ENCODE measurements around the gene ACIN1.
A peak's percentile ranks its signal among the peaks of the same experiment; 100 is the strongest.
"Not testable (repeated sequence)": the region's sequence is repeated elsewhere in the genome, so short reads cannot be mapped to it uniquely, and the experiment has no call there.

The ACIN1 gene

GRCh38 chr14:23017091-23017490 is 77.8 kb downstream of the ACIN1 start:
- H3K4me3 ChIP-seq (IDR thresholded peaks at IDR 0.05; ENCODE audit: insufficient read depth, low read depth, low read length): no peak overlapping the region
- no peaks in the 10 kb centered on the region for H3K27me3 ChIP-seq (ENCODE audit: insufficient read depth, low read depth)
- no peaks in the 10 kb centered on the region for H3K79me2 ChIP-seq (ENCODE audit: insufficient read depth, low read depth)
- H2AFZ ChIP-seq (ENCODE audit: low read depth): no peak overlapping the region
- no peaks in the 10 kb centered on the region for H4K20me1 ChIP-seq (ENCODE audit: insufficient read depth)
- no peak overlapping the region for H3K4me2 ChIP-seq
- TF ChIP-seq CTCF (conservative IDR thresholded peaks at IDR 0.05; ENCODE audit: low read depth, low read length): no peak
- no peak overlapping the region for H3K9ac ChIP-seq
- no peaks in the 10 kb centered on the region for H3K4me1 ChIP-seq (ENCODE audit: low read depth, poor library complexity, severe bottlenecking)
- H3K36me3 ChIP-seq (ENCODE audit: insufficient read depth): no peaks in the 10 kb centered on the region
- H3K27ac ChIP-seq: no peak overlapping the region

- no peaks in the 10 kb centered on the region for H3K27me3 ChIP-seq (ENCODE audit: insufficient read depth, low read depth)
- no peak overlapping the region for H3K4me3 ChIP-seq (IDR thresholded peaks at IDR 0.05; ENCODE audit: insufficient read depth, low read depth, low read length)
- H4K20me1 ChIP-seq (ENCODE audit: insufficient read depth): no peaks in the 10 kb centered on the region
- H3K9ac ChIP-seq: no peak overlapping the region
- H3K4me1 ChIP-seq (ENCODE audit: low read depth, poor library complexity, severe bottlenecking): no peaks in the 10 kb centered on the region
- H3K4me2 ChIP-seq: no peak overlapping the region
- no peak overlapping the region for H2AFZ ChIP-seq (ENCODE audit: low read depth)
- no peak for TF ChIP-seq CTCF (conservative IDR thresholded peaks at IDR 0.05; ENCODE audit: low read depth, low read length)
- no peak overlapping the region for H3K27ac ChIP-seq
- H3K36me3 ChIP-seq (ENCODE audit: insufficient read depth): no peaks in the 10 kb centered on the region
- no peaks in the 10 kb centered on the region for H3K79me2 ChIP-seq (ENCODE audit: insufficient read depth, low read depth)
Observed at GRCh38 chr14:23015618-23016017, 79.3 kb downstream of the ACIN1 start.

GRCh38 chr14:23013749-23014054 is 81.2 kb downstream of the ACIN1 start:
- not testable (repeated sequence) for H3K4me2 ChIP-seq; H3K36me3 ChIP-seq (ENCODE audit: insufficient read depth); H3K4me1 ChIP-seq (ENCODE audit: low read depth, poor library complexity, severe bottlenecking); H3K27ac ChIP-seq; H3K4me3 ChIP-seq (IDR thresholded peaks at IDR 0.05; ENCODE audit: insufficient read depth, low read depth, low read length); H4K20me1 ChIP-seq (ENCODE audit: insufficient read depth); H2AFZ ChIP-seq (ENCODE audit: low read depth); H3K27me3 ChIP-seq (ENCODE audit: insufficient read depth, low read depth); H3K9ac ChIP-seq; H3K79me2 ChIP-seq (ENCODE audit: insufficient read depth, low read depth)

GRCh38 chr14:23013054-23013748 is 81.7 kb downstream of the ACIN1 start:
- Histone ChIP-seq H3K4me2 (no peak overlapping the region), H3K36me3 (ENCODE audit: insufficient read depth) (no peaks in the 10 kb centered on the region), H3K27ac (no peak overlapping the region), H3K4me3 (IDR thresholded peaks at IDR 0.05; ENCODE audit: insufficient read depth, low read depth, low read length) (no peak overlapping the region), H3K27me3 (ENCODE audit: insufficient read depth, low read depth) (no peaks in the 10 kb centered on the region), H2AFZ (ENCODE audit: low read depth) (no peak overlapping the region), H3K9ac (no peak overlapping the region), H3K4me1 (ENCODE audit: low read depth, poor library complexity, severe bottlenecking) (peaks cover 12% of the 10 kb centered on the region), H3K79me2 (ENCODE audit: insufficient read depth, low read depth) (no peaks in the 10 kb centered on the region), H4K20me1 (ENCODE audit: insufficient read depth) (no peaks in the 10 kb centered on the region)
- no peak for TF ChIP-seq CTCF (conservative IDR thresholded peaks at IDR 0.05; ENCODE audit: low read depth, low read length)

GRCh38 chr14:23009939-23010726 is 84.8 kb downstream of the ACIN1 start, which contains the start of gene C14orf93:
Gene C14orf93 (minus strand): TSS chr14:23010143. CDS start chr14:22999023, 11,120 bp downstream.
- Histone ChIP-seq H3K4me3 (IDR thresholded peaks at IDR 0.05; ENCODE audit: insufficient read depth, low read depth, low read length) (no peak within 1 kb of the TSS), H3K4me1 (ENCODE audit: low read depth, poor library complexity, severe bottlenecking) (peaks cover 31% of the 10 kb centered on the region), H3K79me2 (ENCODE audit: insufficient read depth, low read depth) (no peaks in the 10 kb centered on the region), H3K36me3 (ENCODE audit: insufficient read depth) (no peaks in the 10 kb centered on the region), H3K4me2 (peak within 1 kb of the TSS; percentile 86), H3K27me3 (ENCODE audit: insufficient read depth, low read depth) (no peaks in the 10 kb centered on the region), H3K27ac (peak within 1 kb of the TSS; percentile 74), H4K20me1 (ENCODE audit: insufficient read depth) (no peaks in the 10 kb centered on the region), H2AFZ (ENCODE audit: low read depth) (peak within 1 kb of the TSS; percentile 82), H3K9ac (peak within 1 kb of the TSS; percentile 64; the same call in 1 of the 2 replicates)
- TF ChIP-seq CTCF (conservative IDR thresholded peaks at IDR 0.05; ENCODE audit: low read depth, low read length): no peak
